GM10248 (cell line): Measurements from ENCODE around the gene PUS10.

Experiments used
- CTCF ChIA-PET: fragments of 300-600 bp; sonication (Branson Sonifier 250); formaldehyde crosslinking; extraction: SDS; loops from one replicate; lab custom pipeline; 2021; ENCODE audit warnings: antibody characterized with exemption; lab: Yijun Ruan, JAX
- POLR2A ChIA-PET: fragments of 350-650 bp; sonication (Branson Sonifier 250); formaldehyde crosslinking; extraction: SDS; loops from one replicate; lab custom pipeline; 2020; ENCODE audit warnings: antibody characterized with exemption; lab: Yijun Ruan, JAX
- DNase-seq: peaks from one replicate; pipeline ENCODE4 v3.0.0; 2012; ENCODE audit errors: extremely low spot score
- TF ChIP-seq, protein P1 (sequence below): IDR thresholded peaks from 2 replicates; pipeline ENCODE4 v1.5.1; 2012; ENCODE audit warnings: mild to moderate bottlenecking, low read depth; ENCODE audit errors: extremely low read depth, missing control alignments, control extremely low read depth

PUS10 gene

GRCh38 chr2:60960706-60961105, 57.3 kb downstream of the PUS10 start:
- ChIA-PET CTCF (no interaction called here), POLR2A (no interaction called here)
- DNase-seq: no peak
- TF ChIP-seq, protein P1, sequence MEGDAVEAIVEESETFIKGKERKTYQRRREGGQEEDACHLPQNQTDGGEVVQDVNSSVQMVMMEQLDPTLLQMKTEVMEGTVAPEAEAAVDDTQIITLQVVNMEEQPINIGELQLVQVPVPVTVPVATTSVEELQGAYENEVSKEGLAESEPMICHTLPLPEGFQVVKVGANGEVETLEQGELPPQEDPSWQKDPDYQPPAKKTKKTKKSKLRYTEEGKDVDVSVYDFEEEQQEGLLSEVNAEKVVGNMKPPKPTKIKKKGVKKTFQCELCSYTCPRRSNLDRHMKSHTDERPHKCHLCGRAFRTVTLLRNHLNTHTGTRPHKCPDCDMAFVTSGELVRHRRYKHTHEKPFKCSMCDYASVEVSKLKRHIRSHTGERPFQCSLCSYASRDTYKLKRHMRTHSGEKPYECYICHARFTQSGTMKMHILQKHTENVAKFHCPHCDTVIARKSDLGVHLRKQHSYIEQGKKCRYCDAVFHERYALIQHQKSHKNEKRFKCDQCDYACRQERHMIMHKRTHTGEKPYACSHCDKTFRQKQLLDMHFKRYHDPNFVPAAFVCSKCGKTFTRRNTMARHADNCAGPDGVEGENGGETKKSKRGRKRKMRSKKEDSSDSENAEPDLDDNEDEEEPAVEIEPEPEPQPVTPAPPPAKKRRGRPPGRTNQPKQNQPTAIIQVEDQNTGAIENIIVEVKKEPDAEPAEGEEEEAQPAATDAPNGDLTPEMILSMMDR: no peak

- ChIA-PET POLR2A (no interaction called here), CTCF (no interaction called here)
- no peak for DNase-seq
- TF ChIP-seq, protein P1: no peak
These were observed 58.6 kb downstream of the PUS10 start for GRCh38 chr2:60959501-60959900.

GRCh38 chr2:60958800-60959199, 59.3 kb downstream of the PUS10 start:
- ChIA-PET POLR2A (no interaction called here), CTCF (interaction anchor here (1.0 to 1.2 kb wide), 3 partner anchors 7 to 39 kb away, joined by 3 read pairs; no protein-coding TSS in a partner anchor)
- DNase-seq: no peak
- TF ChIP-seq, protein P1: no peak

DNA sequence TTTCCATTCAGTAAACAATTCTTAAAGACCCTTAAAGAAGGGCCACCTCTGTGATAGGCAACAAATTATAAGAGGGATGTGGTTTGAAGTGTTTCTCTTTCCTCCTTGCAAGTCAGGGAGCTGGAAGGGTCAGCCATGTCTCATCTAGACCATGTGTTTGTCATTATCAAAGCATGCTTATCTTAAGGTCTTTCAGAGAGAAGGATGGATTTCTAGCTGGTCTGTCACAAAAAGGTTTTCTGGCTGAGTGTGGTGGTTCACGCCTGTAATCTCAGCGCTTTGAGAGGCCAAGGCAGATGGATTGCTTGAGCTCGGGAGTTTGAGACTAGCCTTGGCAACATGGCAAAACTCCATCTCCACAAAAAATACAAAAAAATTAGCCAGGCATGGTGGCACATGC, 59.7 kb downstream of the PUS10 start:
- no peak for DNase-seq
- ChIA-PET POLR2A (no interaction called here), CTCF (interaction anchor here (1.0 to 1.2 kb wide), 3 partner anchors 8 to 40 kb away, joined by 3 read pairs; no protein-coding TSS in a partner anchor)
- TF ChIP-seq, protein P1: no peak

DNA sequence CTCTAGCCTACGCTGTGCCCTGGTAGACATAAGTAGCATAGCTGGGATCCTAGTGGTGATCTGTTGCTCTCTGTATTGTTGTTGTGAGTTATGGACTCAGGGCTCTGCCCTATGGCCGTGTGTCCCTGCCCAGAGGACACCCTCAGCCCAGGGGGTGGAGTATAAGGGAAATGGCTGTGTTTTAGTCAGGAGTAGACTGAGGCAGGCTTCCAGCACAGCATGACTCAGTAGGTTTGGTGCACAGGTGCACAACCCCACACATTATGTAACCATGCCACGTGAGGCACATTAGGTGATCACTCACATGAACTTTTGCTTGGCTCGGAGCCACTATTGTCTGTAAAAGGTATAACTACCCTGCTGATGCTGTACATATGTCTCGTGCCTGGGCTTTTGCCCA, 60.4 kb downstream of the PUS10 start:
- ChIA-PET POLR2A (no interaction called here), CTCF (interaction anchor here (1.1 to 1.2 kb wide), 2 partner anchors 21 to 40 kb away, joined by 3 read pairs; no protein-coding TSS in a partner anchor)
- TF ChIP-seq, protein P1: no peak
- DNase-seq: no peak

GRCh38 chr2:60957224-60957623, 60.8 kb downstream of the PUS10 start:
- TF ChIP-seq, protein P1: no peak
- no peak for DNase-seq
- ChIA-PET CTCF (interaction anchor here (0.8 to 3.7 kb wide), 4 partner anchors 11 to 42 kb away, joined by 3 to 19 read pairs (median 4); no protein-coding TSS in a partner anchor), POLR2A (no interaction called here)
